ENCODE results near the gene STK36.

GRCh38 chr2:218732052-218732760 is 60.3 kb downstream of the STK36 start:
- TF ChIP-seq NFIC (IDR thresholded peaks at IDR 0.05; ENCODE audit: low read depth, low read length) (no peak), NR2C2 (IDR thresholded peaks at IDR 0.05; ENCODE audit: borderline replicate concordance, control insufficient read depth, insufficient read length, low read depth) (no peak), EP300 (IDR thresholded peaks at IDR 0.05; ENCODE audit: borderline replicate concordance in 1 of 2, control insufficient read depth in 1 of 2, low read depth in 2 of 2, low read length in 2 of 2) (no peak)
